ENCODE results near the gene FAM162A.

DNA sequence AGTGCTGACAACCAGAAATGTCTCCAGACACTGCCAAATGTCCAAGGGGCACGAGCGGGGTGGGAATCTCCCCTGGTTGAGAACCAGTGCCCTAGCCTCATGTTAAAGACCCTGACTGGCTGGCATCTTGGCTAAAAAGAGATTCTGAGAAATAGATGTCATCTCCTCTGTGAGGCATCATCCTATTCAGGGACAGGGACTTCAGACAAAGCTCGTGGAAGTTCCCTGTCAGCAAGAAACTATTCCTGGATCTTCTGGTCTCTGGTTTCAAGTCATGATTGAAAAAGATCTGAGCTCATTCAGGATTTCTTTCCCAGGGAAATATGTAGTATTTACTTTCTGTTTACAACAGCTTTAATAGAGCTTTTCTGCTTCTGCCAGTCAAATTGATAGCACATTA is 21.0 kb downstream of the FAM162A start:
- TF ChIP-seq CTCF (IDR thresholded peaks at IDR 0.05; ENCODE audit: low read depth, low read length, poor library complexity, severe bottlenecking): no peak
- TF ChIP-seq EZH2phosphoT487 (IDR thresholded peaks at IDR 0.05; ENCODE audit: borderline replicate concordance, low read length): no peak

Measured in DOHH2 (cell line).